Uterus (tissue), 4 donors: ENCODE data around the gene DNAI1. TPM values are rescaled to one million over a fixed set of nuclear protein-coding genes. Genes with fewer than 3 reads are reported as not detected.

ENCODE experiments used
- DNase-seq, 2 donors: peaks; one replicate each; pipeline ENCODE4 v3.0.0-alpha.2; 2019 to 2020
- H3K27ac ChIP-seq, 2 donors: fragments of 200-600 bp; sonication (generic); 1 replicate in 1 of 2; 2 replicates in 1 of 2; pipeline ENCODE4 v1.5.1; 2016 to 2018
- H3K27me3 ChIP-seq, 2 donors: fragments of 200-600 bp; sonication (generic); one replicate each; pipeline ENCODE4 v1.5.1; 2018 to 2019; ENCODE audit warnings: control low read depth in 1 of 2
- H3K36me3 ChIP-seq, 2 donors: fragments of 200-600 bp; sonication (generic); one replicate each; pipeline ENCODE4 v1.5.1; 2019; ENCODE audit warnings: control low read depth in 1 of 2
- H3K4me1 ChIP-seq, 2 donors: fragments of 200-600 bp; sonication (generic); one replicate each; pipeline ENCODE4 v1.5.1; 2018 to 2019; ENCODE audit warnings: control low read depth in 1 of 2
- H3K4me3 ChIP-seq, 2 donors: fragments of 200-600 bp; sonication (generic); 1 replicate in 1 of 2; 2 replicates in 1 of 2; pipeline ENCODE4 v1.5.1; 2018 to 2019; ENCODE audit warnings: mild to moderate bottlenecking in 1 of 2
- H3K9me3 ChIP-seq, 2 donors: fragments of 200-600 bp; sonication (generic); one replicate each; pipeline ENCODE4 v1.5.1; 2019; ENCODE audit warnings: control low read depth in 1 of 2
- CTCF ChIP-seq, 4 experiments: fragments of 200-600 bp in 2 of 4; fragments of 450-650 bp in 2 of 4; sonication (generic) in 2 of 4; IDR thresholded peaks; one replicate each; pipeline ENCODE4 v1.5.1; 2016 to 2019; ENCODE audit warnings: antibody characterized with exemption in 4 of 4, mild to moderate bottlenecking in 2 of 4, moderate library complexity in 1 of 4
- POLR2A ChIP-seq, 2 donors: fragments of 450-650 bp; IDR thresholded peaks; one replicate each; pipeline ENCODE4 v1.6.1; 2016; ENCODE audit warnings: antibody characterized with exemption in 2 of 2, mild to moderate bottlenecking in 1 of 2, moderate library complexity in 1 of 2
- intact Hi-C: fragments of 100-400 bp; cut with DNase I; formaldehyde crosslinking; loops from one replicate; pipeline ENCODE4 v1.15.1; 2023; ENCODE audit warnings: low total_unique reads
- total RNA-seq, 4 donors: library from RNA; depleted of rRNA in 3 of 4; stranded (reverse); fragments of >200 nt in 3 of 4; gene quantifications; one replicate each; pipeline versions ENCODE4 v1.1.0 to v1.2.4, GENCODE V29; 2014 to 2023
- donor health status: DM: yes; HTN: yes; CAD: no.

DNAI1 gene
- total RNA-seq, 4 donors from 2014 or later = 0.95 to 3.8 TPM; not detected in 2

- H3K27ac ChIP-seq = no peak overlapping the region
- DNase-seq = no peak
- TF ChIP-seq CTCF (IDR thresholded peaks at IDR 0.05) = no peak
- no peak for TF ChIP-seq POLR2A (IDR thresholded peaks at IDR 0.05)
- no peaks in the 10 kb centered on the region for H3K4me1 ChIP-seq
- H3K36me3 ChIP-seq = no peaks in the 10 kb centered on the region
- no peaks in the 10 kb centered on the region for H3K27me3 ChIP-seq
- H3K9me3 ChIP-seq = no peaks in the 10 kb centered on the region
- H3K4me3 ChIP-seq = no peak overlapping the region
- intact Hi-C loops = no loop called here
These were observed 7.5 kb upstream of the DNAI1 start for GRCh38 chr9:34451135-34451534.

GRCh38 chr9:34451545-34451944 lies 7.1 kb upstream of the DNAI1 start:
- TF ChIP-seq CTCF (IDR thresholded peaks at IDR 0.05) (no peak), POLR2A (IDR thresholded peaks at IDR 0.05) (no peak)
- Histone ChIP-seq H3K4me1 (no peaks in the 10 kb centered on the region), H3K9me3 (no peaks in the 10 kb centered on the region), H3K4me3 (no peak overlapping the region), H3K27ac (no peak overlapping the region), H3K27me3 (no peaks in the 10 kb centered on the region), H3K36me3 (no peaks in the 10 kb centered on the region)
- intact Hi-C loops = no loop called here
- no peak for DNase-seq

GRCh38 chr9:34452568-34452967 lies 6.0 kb upstream of the DNAI1 start:
- Histone ChIP-seq H3K27me3 (no peaks in the 10 kb centered on the region), H3K4me1 (no peaks in the 10 kb centered on the region), H3K36me3 (no peaks in the 10 kb centered on the region), H3K9me3 (no peaks in the 10 kb centered on the region), H3K27ac (no peak overlapping the region), H3K4me3 (no peak overlapping the region)
- intact Hi-C loops = no loop called here
- no peak for DNase-seq
- TF ChIP-seq CTCF (IDR thresholded peaks at IDR 0.05) = no peak
- no peak for TF ChIP-seq POLR2A (IDR thresholded peaks at IDR 0.05)

- Histone ChIP-seq H3K36me3 (no peaks in the 10 kb centered on the region), H3K27me3 (no peaks in the 10 kb centered on the region), H3K4me3 (no peak overlapping the region), H3K27ac (no peak overlapping the region), H3K9me3 (no peaks in the 10 kb centered on the region), H3K4me1 (peaks cover 0 to 5% of the 10 kb centered on the region in 2 donors)
- DNase-seq = no peak
- TF ChIP-seq POLR2A (IDR thresholded peaks at IDR 0.05) (no peak), CTCF (IDR thresholded peaks at IDR 0.05) (no peak)
- intact Hi-C loops = no loop called here
These were observed 4.0 kb upstream of the DNAI1 start for GRCh38 chr9:34454571-34455065.

GRCh38 chr9:34456151-34456550 lies 2.5 kb upstream of the DNAI1 start:
- intact Hi-C loops = no loop called here
- TF ChIP-seq POLR2A (IDR thresholded peaks at IDR 0.05) (no peak), CTCF (IDR thresholded peaks at IDR 0.05) (no peak)
- DNase-seq = no peak
- Histone ChIP-seq H3K9me3 (no peaks in the 10 kb centered on the region), H3K4me3 (no peak overlapping the region), H3K27me3 (no peaks in the 10 kb centered on the region), H3K27ac (no peak overlapping the region), H3K4me1 (peaks cover 0 to 5% of the 10 kb centered on the region in 2 donors), H3K36me3 (no peaks in the 10 kb centered on the region)
